ENCODE results near the gene KRTAP19-3. TPM values are rescaled to one million over a fixed set of nuclear protein-coding genes. Genes with fewer than 3 reads are reported as not detected.

KRTAP19-3 gene
- total and polyA plus RNA-seq, 3 experiments from 2014 or later: not detected

- ChIA-PET POLR2A (no interaction called here), CTCF (no interaction called here)
- H3K4me3 ChIP-seq (ENCODE audit: low read length): no peak overlapping the region
- no peak for DNase-seq
- Mint-ChIP-seq H3K9me3 (peaks cover 0 to 3% (median 3%) of the 10 kb centered on the region in 5 donors), H3K27ac (no peak overlapping the region), H3K27me3 (no peaks in the 10 kb centered on the region), H3K36me3 (no peaks in the 10 kb centered on the region), H3K4me1 (no peaks in the 10 kb centered on the region), H3K4me3 (no peak overlapping the region)
- no peaks in the 10 kb centered on the region for H3K4me1 ChIP-seq (ENCODE audit: insufficient read depth, low read length)
- H3K9me3 ChIP-seq (ENCODE audit: low read length): no peaks in the 10 kb centered on the region
- no peaks in the 10 kb centered on the region for H3K36me3 ChIP-seq (ENCODE audit: insufficient read depth, low read length)
- no peaks in the 10 kb centered on the region for H3K27me3 ChIP-seq (ENCODE audit: insufficient read depth, low read length, poor library complexity, severe bottlenecking)
- H3K27ac ChIP-seq (ENCODE audit: low read depth, low read length): no peak overlapping the region
Observed at GRCh38 chr21:30482130-30482529, 9.7 kb downstream of the KRTAP19-3 start.

GRCh38 chr21:30480145-30480544 is 11.7 kb downstream of the KRTAP19-3 start, which contains the start of gene KRTAP19-1:
Gene KRTAP19-1 (minus strand): TSS chr21:30480367. CDS start chr21:30480317, 50 bp downstream.
- Histone ChIP-seq H3K9me3 (ENCODE audit: low read length) (no peaks in the 10 kb centered on the region), H3K36me3 (ENCODE audit: insufficient read depth, low read length) (no peaks in the 10 kb centered on the region), H3K4me3 (ENCODE audit: low read length) (no peak within 1 kb of the TSS), H3K27ac (ENCODE audit: low read depth, low read length) (no peak within 1 kb of the TSS), H3K4me1 (ENCODE audit: insufficient read depth, low read length) (no peaks in the 10 kb centered on the region), H3K27me3 (ENCODE audit: insufficient read depth, low read length, poor library complexity, severe bottlenecking) (no peaks in the 10 kb centered on the region)
- peaks cover 0 to 3% (median 0%) of the 10 kb centered on the region in 5 donors for H3K9me3 Mint-ChIP-seq
- H3K4me1 Mint-ChIP-seq: no peaks in the 10 kb centered on the region
- no peaks in the 10 kb centered on the region for H3K27me3 Mint-ChIP-seq
- no peak within 1 kb of the TSS for H3K27ac Mint-ChIP-seq
- H3K4me3 Mint-ChIP-seq: no peak within 1 kb of the TSS
- H3K36me3 Mint-ChIP-seq: no peaks in the 10 kb centered on the region
- DNase-seq: no peak
- POLR2A ChIA-PET: no interaction called here
- CTCF ChIA-PET: no interaction called here

GRCh38 chr21:30479259-30479658 is 12.6 kb downstream of the KRTAP19-3 start:
- Histone ChIP-seq H3K36me3 (ENCODE audit: insufficient read depth, low read length) (no peaks in the 10 kb centered on the region), H3K27ac (ENCODE audit: low read depth, low read length) (no peak overlapping the region), H3K4me1 (ENCODE audit: insufficient read depth, low read length) (no peaks in the 10 kb centered on the region), H3K9me3 (ENCODE audit: low read length) (no peaks in the 10 kb centered on the region), H3K27me3 (ENCODE audit: insufficient read depth, low read length, poor library complexity, severe bottlenecking) (no peaks in the 10 kb centered on the region), H3K4me3 (ENCODE audit: low read length) (no peak overlapping the region)
- H3K27me3 Mint-ChIP-seq: no peaks in the 10 kb centered on the region
- POLR2A ChIA-PET: no interaction called here
- DNase-seq: no peak
- no peaks in the 10 kb centered on the region for H3K36me3 Mint-ChIP-seq
- H3K27ac Mint-ChIP-seq: no peak overlapping the region
- CTCF ChIA-PET: no interaction called here
- H3K4me1 Mint-ChIP-seq: no peaks in the 10 kb centered on the region
- H3K4me3 Mint-ChIP-seq: no peak overlapping the region
- peaks cover 0 to 3% (median 0%) of the 10 kb centered on the region in 5 donors for H3K9me3 Mint-ChIP-seq

- POLR2A ChIA-PET: no interaction called here
- Mint-ChIP-seq H3K4me3 (no peak overlapping the region), H3K36me3 (no peaks in the 10 kb centered on the region), H3K27me3 (no peaks in the 10 kb centered on the region), H3K27ac (peak overlapping the region in 1 of 8 donors; percentile 38), H3K4me1 (no peaks in the 10 kb centered on the region), H3K9me3 (peaks cover 0 to 3% (median 0%) of the 10 kb centered on the region in 5 donors)
- H3K4me3 ChIP-seq (ENCODE audit: low read length): no peak overlapping the region
- no peaks in the 10 kb centered on the region for H3K9me3 ChIP-seq (ENCODE audit: low read length)
- H3K4me1 ChIP-seq (ENCODE audit: insufficient read depth, low read length): no peaks in the 10 kb centered on the region
- CTCF ChIA-PET: no interaction called here
- H3K36me3 ChIP-seq (ENCODE audit: insufficient read depth, low read length): no peaks in the 10 kb centered on the region
- DNase-seq: no peak
- H3K27ac ChIP-seq (ENCODE audit: low read depth, low read length): no peak overlapping the region
- H3K27me3 ChIP-seq (ENCODE audit: insufficient read depth, low read length, poor library complexity, severe bottlenecking): no peaks in the 10 kb centered on the region
Observed at GRCh38 chr21:30478004-30478403, 13.8 kb downstream of the KRTAP19-3 start.

GRCh38 chr21:30468900-30469714 is 22.7 kb downstream of the KRTAP19-3 start:
- no peak overlapping the region for H3K4me3 ChIP-seq (ENCODE audit: low read length)
- H3K27ac Mint-ChIP-seq: no peak overlapping the region
- no peak overlapping the region for H3K4me3 Mint-ChIP-seq
- ChIA-PET CTCF (no interaction called here), POLR2A (no interaction called here)
- H3K36me3 Mint-ChIP-seq: no peaks in the 10 kb centered on the region
- H3K4me1 Mint-ChIP-seq: no peaks in the 10 kb centered on the region
- H3K27me3 ChIP-seq (ENCODE audit: insufficient read depth, low read length, poor library complexity, severe bottlenecking): no peaks in the 10 kb centered on the region
- H3K27ac ChIP-seq (ENCODE audit: low read depth, low read length): no peak overlapping the region
- H3K27me3 Mint-ChIP-seq: no peaks in the 10 kb centered on the region
- DNase-seq: no peak
- no peaks in the 10 kb centered on the region for H3K9me3 ChIP-seq (ENCODE audit: low read length)
- H3K36me3 ChIP-seq (ENCODE audit: insufficient read depth, low read length): no peaks in the 10 kb centered on the region
- H3K9me3 Mint-ChIP-seq: peaks cover 0 to 5% (median 3%) of the 10 kb centered on the region in 5 donors
- H3K4me1 ChIP-seq (ENCODE audit: insufficient read depth, low read length): no peaks in the 10 kb centered on the region

- Mint-ChIP-seq H3K4me3 (no peak overlapping the region), H3K27me3 (no peaks in the 10 kb centered on the region)
- CTCF ChIA-PET: no interaction called here
Observed at GRCh38 chr21:30463713-30464112, 28.1 kb downstream of the KRTAP19-3 start.

GRCh38 chr21:30448514-30448913 is 43.3 kb downstream of the KRTAP19-3 start:
- Histone ChIP-seq H3K9me3 (ENCODE audit: low read length) (no peaks in the 10 kb centered on the region), H3K27me3 (ENCODE audit: insufficient read depth, low read length, poor library complexity, severe bottlenecking) (no peaks in the 10 kb centered on the region), H3K36me3 (ENCODE audit: insufficient read depth, low read length) (no peaks in the 10 kb centered on the region), H3K4me3 (ENCODE audit: low read length) (no peak overlapping the region), H3K4me1 (ENCODE audit: insufficient read depth, low read length) (no peaks in the 10 kb centered on the region), H3K27ac (ENCODE audit: low read depth, low read length) (no peak overlapping the region)
- H3K27me3 Mint-ChIP-seq: no peaks in the 10 kb centered on the region
- no peaks in the 10 kb centered on the region for H3K36me3 Mint-ChIP-seq
- CTCF ChIA-PET: no interaction called here
- POLR2A ChIA-PET: no interaction called here
- no peak overlapping the region for H3K4me3 Mint-ChIP-seq
- no peaks in the 10 kb centered on the region for H3K4me1 Mint-ChIP-seq
- peaks cover 0 to 4% (median 1%) of the 10 kb centered on the region in 5 donors for H3K9me3 Mint-ChIP-seq
- no peak for DNase-seq
- no peak overlapping the region for H3K27ac Mint-ChIP-seq

More at GRCh38 chr21:30463713-30464112, 28.1 kb downstream of the KRTAP19-3 start:
- POLR2A ChIA-PET: no interaction called here
- H3K27ac ChIP-seq (ENCODE audit: low read depth, low read length): no peak overlapping the region
- DNase-seq: no peak
- peaks cover 0 to 11% (median 3%) of the 10 kb centered on the region in 5 donors for H3K9me3 Mint-ChIP-seq
- H3K27ac Mint-ChIP-seq: no peak overlapping the region
- no peaks in the 10 kb centered on the region for H3K4me1 ChIP-seq (ENCODE audit: insufficient read depth, low read length)
- H3K4me1 Mint-ChIP-seq: no peaks in the 10 kb centered on the region
- no peaks in the 10 kb centered on the region for H3K27me3 ChIP-seq (ENCODE audit: insufficient read depth, low read length, poor library complexity, severe bottlenecking)
- no peak overlapping the region for H3K4me3 ChIP-seq (ENCODE audit: low read length)
- H3K36me3 Mint-ChIP-seq: no peaks in the 10 kb centered on the region
- H3K36me3 ChIP-seq (ENCODE audit: insufficient read depth, low read length): no peaks in the 10 kb centered on the region
- no peaks in the 10 kb centered on the region for H3K9me3 ChIP-seq (ENCODE audit: low read length)

- no peaks in the 10 kb centered on the region for H3K4me1 ChIP-seq (ENCODE audit: insufficient read depth, low read length)
- H3K4me3 ChIP-seq (ENCODE audit: low read length): no peak overlapping the region
- ChIA-PET CTCF (no interaction called here), POLR2A (no interaction called here)
- no peaks in the 10 kb centered on the region for H3K9me3 ChIP-seq (ENCODE audit: low read length)
- no peak for DNase-seq
- H3K36me3 Mint-ChIP-seq: no peaks in the 10 kb centered on the region
- peaks cover 0 to 4% (median 0%) of the 10 kb centered on the region in 5 donors for H3K9me3 Mint-ChIP-seq
- H3K27me3 Mint-ChIP-seq: no peaks in the 10 kb centered on the region
- H3K27ac ChIP-seq (ENCODE audit: low read depth, low read length): no peak overlapping the region
- H3K4me1 Mint-ChIP-seq: no peaks in the 10 kb centered on the region
- no peaks in the 10 kb centered on the region for H3K36me3 ChIP-seq (ENCODE audit: insufficient read depth, low read length)
- no peak overlapping the region for H3K4me3 Mint-ChIP-seq
- no peak overlapping the region for H3K27ac Mint-ChIP-seq
- no peaks in the 10 kb centered on the region for H3K27me3 ChIP-seq (ENCODE audit: insufficient read depth, low read length, poor library complexity, severe bottlenecking)
Observed at GRCh38 chr21:30447056-30447455, 44.8 kb downstream of the KRTAP19-3 start.
